Urinary bladder (tissue), 4 donors: ENCODE results near the gene PCCA. TPM values are rescaled to one million over a fixed set of nuclear protein-coding genes. Genes with fewer than 3 reads are reported as not detected.
"Not testable (repeated sequence)": the region's sequence is repeated elsewhere in the genome, so short reads cannot be mapped to it uniquely, and the experiment has no call there.

Source experiments
- DNase-seq: peaks from one replicate; pipeline ENCODE4 v3.0.0-alpha.2; 2015; ENCODE audit errors: extremely low spot score
- H3K27ac ChIP-seq: one replicate; pipeline ENCODE4 v1.5.1; 2013; ENCODE audit warnings: low read depth, mild to moderate bottlenecking, moderate library complexity
- H3K36me3 ChIP-seq: one replicate; pipeline ENCODE4 v1.6.1; 2013; ENCODE audit warnings: mild to moderate bottlenecking, moderate library complexity; ENCODE audit not compliant: insufficient read depth
- H3K4me1 ChIP-seq: one replicate; pipeline ENCODE4 v1.6.1; 2013; ENCODE audit warnings: mild to moderate bottlenecking, moderate library complexity; ENCODE audit not compliant: insufficient read depth
- H3K4me3 ChIP-seq: one replicate; pipeline ENCODE4 v1.5.1; 2013; ENCODE audit warnings: low read depth, low read length
- WGBS: extraction: QIAGEN DNeasy Blood & Tissue Kit; methylation state at CpG from one replicate; pipeline ENCODE4 v1.1.7; 2013; 5-methylcytosine and 5-hydroxymethylcytosine counted together
- polyA plus RNA-seq: library from polyadenylated mRNA; stranded (reverse); fragments of 200-250 nt; gene quantifications from one replicate; pipeline ENCODE4 v1.2.3, GENCODE V29; 2013
- total RNA-seq: library from RNA; depleted of rRNA; stranded (reverse); fragments of >200 nt; gene quantifications from one replicate; pipeline ENCODE4 v1.2.3, GENCODE V29; 2014
- donor health status: healthy with polysubstance abuse.
- donor health status: healthy.

Gene PCCA
- total and polyA plus RNA-seq, 2 donors = 24.7 to 122 TPM

GRCh38 chr13:100304229-100304628, 215.3 kb downstream of the PCCA start:
- no peak overlapping the region for H3K4me3 ChIP-seq
- no peaks in the 10 kb centered on the region for H3K4me1 ChIP-seq
- WGBS = over 99% methylated on average over 2 of the region's 2 CpGs
- DNase-seq = no peak
- no peak overlapping the region for H3K27ac ChIP-seq
- H3K36me3 ChIP-seq = no peaks in the 10 kb centered on the region

DNA sequence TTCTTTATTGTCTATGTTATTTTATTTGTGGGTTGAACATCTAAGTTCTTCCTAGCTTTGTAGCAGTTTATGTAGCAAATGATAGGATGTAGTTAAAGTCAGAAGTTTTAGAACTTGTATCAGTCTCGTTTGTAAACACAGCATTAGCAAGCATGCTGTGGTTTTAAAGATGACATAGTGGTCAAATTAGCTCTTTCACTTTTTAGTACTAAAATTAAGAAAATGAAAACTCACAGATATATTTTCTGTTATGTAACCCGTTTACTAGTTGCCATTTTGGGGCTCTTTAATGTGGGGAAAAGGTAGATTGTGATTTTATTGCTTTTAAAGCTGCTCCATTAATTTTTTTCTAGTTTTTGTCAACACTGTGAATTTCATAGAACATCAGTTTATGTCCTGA, 216.5 kb downstream of the PCCA start:
- no peaks in the 10 kb centered on the region for H3K4me1 ChIP-seq
- 70% methylated on average over 2 of the region's 2 CpGs for WGBS
- DNase-seq = no peak
- H3K27ac ChIP-seq = no peak overlapping the region
- no peaks in the 10 kb centered on the region for H3K36me3 ChIP-seq
- no peak overlapping the region for H3K4me3 ChIP-seq

DNA sequence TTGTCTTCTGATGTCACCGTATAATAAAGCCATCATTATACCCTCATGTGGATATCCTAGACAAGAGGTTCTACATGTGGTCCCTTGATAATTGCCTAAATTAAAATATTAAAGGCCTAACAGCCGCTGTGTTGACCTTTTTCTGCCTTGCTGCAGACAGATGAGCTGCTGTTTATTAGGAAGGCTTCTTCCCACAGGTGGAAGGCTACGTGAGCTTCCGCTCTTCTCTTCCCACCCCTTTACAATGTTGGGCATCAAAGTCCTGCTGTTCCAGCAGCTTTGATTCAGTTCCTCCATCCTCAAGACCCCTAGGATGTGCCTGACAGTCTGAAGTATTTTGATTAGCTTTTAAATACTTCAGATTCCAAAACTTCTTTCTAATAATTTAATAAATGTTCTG, 217.1 kb downstream of the PCCA start:
- Histone ChIP-seq H3K27ac (no peak overlapping the region), H3K4me1 (no peaks in the 10 kb centered on the region), H3K4me3 (no peak overlapping the region), H3K36me3 (no peaks in the 10 kb centered on the region)
- WGBS = 76% methylated on average over 4 of the region's 4 CpGs
- DNase-seq = no peak

DNA sequence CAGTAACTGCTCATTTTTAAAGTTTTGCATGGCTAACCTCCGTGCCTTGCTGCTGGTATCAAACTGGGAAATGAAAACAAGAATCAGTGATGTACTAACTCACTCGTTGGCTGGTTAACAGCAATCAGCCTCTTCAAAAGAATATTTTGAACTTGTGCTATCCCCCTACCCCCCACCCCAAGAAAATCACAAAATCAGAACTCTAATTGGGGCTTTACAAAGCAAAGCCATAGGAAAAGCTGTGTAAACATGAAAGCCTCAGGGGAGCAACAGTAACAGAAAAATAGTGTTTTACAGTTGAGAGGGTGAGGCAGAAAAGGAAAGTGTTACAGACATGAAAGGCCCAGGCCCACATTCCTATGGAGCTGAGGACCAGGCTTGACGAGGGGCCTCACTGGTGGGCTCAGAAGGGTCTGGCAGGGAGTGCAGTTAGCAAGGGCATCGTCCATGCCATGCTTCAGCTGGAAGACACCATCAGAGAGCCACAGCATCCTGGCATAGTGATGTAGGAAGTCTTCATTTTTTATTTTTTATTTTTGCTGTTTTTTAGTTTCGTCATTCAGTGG, 217.6 kb downstream of the PCCA start:
- Histone ChIP-seq H3K4me1 (no peaks in the 10 kb centered on the region), H3K4me3 (no peak overlapping the region), H3K27ac (no peak overlapping the region), H3K36me3 (no peaks in the 10 kb centered on the region)
- 71% methylated on average over 5 of the region's 5 CpGs for WGBS
- DNase-seq = no peak

DNA sequence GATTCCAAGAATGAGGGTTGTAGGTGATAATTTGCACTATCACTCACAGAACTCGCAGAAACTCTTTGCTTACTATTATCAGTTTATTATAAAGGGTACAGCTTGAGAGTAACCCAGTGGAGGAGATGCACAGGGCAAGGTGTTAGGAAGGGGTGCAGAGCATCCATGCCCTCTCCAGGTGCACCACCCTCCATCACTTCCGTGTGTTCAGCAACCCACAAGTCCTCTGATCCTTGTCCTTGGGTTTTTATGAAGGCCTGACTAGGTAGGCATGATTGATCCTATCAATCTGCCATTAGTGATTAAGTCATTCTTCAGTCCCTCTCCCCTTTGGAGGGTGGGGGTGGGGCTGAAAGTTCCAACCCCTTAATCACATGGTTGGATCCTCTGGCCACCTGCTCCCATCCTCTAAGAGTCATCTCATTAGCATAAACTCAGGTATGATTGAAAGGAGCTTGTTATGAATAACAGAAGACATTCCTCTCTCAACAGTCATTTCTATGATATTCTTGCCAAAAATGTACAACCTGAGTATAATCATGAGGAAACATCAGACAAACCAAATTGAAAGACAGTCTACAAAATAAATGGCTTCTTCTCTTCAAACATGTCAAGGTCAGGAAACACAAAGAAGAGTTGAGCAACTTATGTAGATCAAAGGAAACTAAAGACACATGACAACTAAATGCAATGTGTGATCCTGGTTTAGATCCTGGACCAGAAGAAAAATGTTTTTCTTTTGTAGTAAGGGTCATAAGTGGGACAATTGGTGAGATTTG, 225.4 kb downstream of the PCCA start:
- H3K36me3 ChIP-seq = no peaks in the 10 kb centered on the region
- DNase-seq = no peak
- no peak overlapping the region for H3K27ac ChIP-seq
- 97% methylated on average over 2 of the region's 2 CpGs for WGBS
- no peaks in the 10 kb centered on the region for H3K4me1 ChIP-seq
- no peak overlapping the region for H3K4me3 ChIP-seq

DNA sequence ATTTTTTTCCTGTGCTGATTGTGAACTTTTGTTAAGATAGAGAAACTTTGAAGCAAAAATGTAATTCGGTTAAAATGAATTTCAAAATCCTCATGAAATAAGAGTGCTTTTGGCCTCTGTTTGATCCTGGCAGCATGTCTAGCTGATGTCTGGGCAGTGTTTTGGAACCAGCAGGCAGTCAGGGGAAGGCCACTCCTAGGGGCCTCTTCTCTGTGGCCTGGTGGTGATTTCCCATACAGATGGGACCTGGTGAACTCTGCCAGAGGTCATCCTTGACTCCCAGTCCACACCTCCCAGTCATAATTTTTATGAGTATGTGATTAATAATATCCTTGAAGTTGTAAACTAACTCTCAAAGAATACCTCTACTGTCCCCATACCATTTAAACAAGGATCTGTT, 226.6 kb downstream of the PCCA start:
- no peak for DNase-seq
- no peak overlapping the region for H3K27ac ChIP-seq
- 93% methylated on average over 1 of the region's 1 CpG for WGBS
- no peak overlapping the region for H3K4me3 ChIP-seq
- H3K36me3 ChIP-seq = no peaks in the 10 kb centered on the region
- no peaks in the 10 kb centered on the region for H3K4me1 ChIP-seq

DNA sequence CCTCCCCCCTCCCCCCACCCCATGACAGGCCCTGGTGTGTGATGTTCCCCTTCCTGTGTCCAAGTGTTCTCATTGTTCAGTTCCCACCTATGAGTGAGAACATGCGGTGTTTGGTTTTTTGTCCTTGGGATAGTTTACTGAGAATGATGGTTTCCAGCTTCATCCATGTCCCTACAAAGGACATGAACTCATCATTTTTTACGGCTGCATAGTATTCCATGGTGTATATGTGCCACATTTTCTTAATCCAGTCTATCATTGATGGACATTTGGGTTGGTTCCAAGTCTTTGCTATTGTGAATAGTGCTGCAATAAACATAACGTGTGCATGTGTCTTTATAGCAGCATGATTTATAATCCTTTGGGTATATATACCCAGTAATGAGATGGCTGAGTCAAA, 229.6 kb downstream of the PCCA start:
- not testable (repeated sequence) for H3K27ac ChIP-seq, H3K4me3 ChIP-seq, H3K36me3 ChIP-seq, H3K4me1 ChIP-seq, DNase-seq
- 79% methylated on average over 3 of the region's 3 CpGs for WGBS

DNA sequence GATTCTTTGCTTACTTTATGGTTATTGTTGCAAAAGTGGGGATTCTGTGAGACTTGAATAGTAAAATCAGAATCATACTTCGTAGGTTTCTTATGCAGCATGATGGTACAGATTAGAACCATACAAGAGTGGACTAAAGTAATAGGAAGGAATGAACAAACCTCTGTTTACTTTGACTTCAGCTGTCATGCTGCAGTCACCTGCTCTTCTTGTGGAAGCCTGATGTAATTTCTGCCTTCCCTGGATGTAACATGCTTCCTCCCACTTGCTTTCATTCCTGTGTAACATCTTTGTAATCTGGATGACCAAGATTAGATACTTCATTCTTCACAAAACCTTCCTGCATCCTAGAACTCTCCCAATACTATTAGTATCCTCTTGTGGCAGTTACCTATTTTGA, 235.0 kb downstream of the PCCA start:
- 97% methylated on average over 1 of the region's 1 CpG for WGBS
- no peak overlapping the region for H3K4me3 ChIP-seq
- no peak for DNase-seq

DNA sequence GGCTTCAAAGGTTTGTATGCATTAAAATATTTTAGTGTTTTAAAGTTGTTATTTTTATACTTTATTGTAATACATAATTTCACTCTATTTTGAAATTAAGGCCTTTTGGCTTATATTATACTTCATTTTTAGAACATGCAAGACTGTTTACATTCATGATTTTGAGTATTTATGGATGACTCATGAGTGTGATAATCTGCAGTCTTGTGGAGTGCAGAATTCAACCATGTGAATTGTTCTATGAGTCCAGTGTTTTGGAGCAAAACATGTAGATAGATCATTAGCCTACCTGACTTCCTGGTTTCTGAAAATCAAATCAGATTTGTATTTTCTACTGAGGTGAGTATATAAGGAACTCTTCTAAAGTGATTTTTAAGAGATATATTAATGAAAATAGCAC, 241.8 kb downstream of the PCCA start:
- H3K4me1 ChIP-seq = no peaks in the 10 kb centered on the region
- no peak for DNase-seq
- H3K4me3 ChIP-seq = no peak overlapping the region
- no peak overlapping the region for H3K27ac ChIP-seq
- peaks cover 1% of the 10 kb centered on the region for H3K36me3 ChIP-seq

More for the DNA sequence above, 235.0 kb downstream of the PCCA start:
- Histone ChIP-seq H3K4me1 (no peaks in the 10 kb centered on the region), H3K27ac (no peak overlapping the region), H3K36me3 (no peaks in the 10 kb centered on the region)

- DNase-seq = no peak
- peaks cover 1% of the 10 kb centered on the region for H3K36me3 ChIP-seq
- 90% methylated on average over 1 of the region's 1 CpG for WGBS
- H3K4me1 ChIP-seq = no peaks in the 10 kb centered on the region
- no peak overlapping the region for H3K27ac ChIP-seq
- no peak overlapping the region for H3K4me3 ChIP-seq
Observed at GRCh38 chr13:100333141-100333540, 244.2 kb downstream of the PCCA start.

GRCh38 chr13:100334214-100334613, 245.3 kb downstream of the PCCA start:
- H3K4me1 ChIP-seq = no peaks in the 10 kb centered on the region
- H3K27ac ChIP-seq = no peak overlapping the region
- WGBS = 91% methylated on average over 1 of the region's 1 CpG
- H3K36me3 ChIP-seq = peaks cover 1% of the 10 kb centered on the region
- H3K4me3 ChIP-seq = no peak overlapping the region
- no peak for DNase-seq

DNA sequence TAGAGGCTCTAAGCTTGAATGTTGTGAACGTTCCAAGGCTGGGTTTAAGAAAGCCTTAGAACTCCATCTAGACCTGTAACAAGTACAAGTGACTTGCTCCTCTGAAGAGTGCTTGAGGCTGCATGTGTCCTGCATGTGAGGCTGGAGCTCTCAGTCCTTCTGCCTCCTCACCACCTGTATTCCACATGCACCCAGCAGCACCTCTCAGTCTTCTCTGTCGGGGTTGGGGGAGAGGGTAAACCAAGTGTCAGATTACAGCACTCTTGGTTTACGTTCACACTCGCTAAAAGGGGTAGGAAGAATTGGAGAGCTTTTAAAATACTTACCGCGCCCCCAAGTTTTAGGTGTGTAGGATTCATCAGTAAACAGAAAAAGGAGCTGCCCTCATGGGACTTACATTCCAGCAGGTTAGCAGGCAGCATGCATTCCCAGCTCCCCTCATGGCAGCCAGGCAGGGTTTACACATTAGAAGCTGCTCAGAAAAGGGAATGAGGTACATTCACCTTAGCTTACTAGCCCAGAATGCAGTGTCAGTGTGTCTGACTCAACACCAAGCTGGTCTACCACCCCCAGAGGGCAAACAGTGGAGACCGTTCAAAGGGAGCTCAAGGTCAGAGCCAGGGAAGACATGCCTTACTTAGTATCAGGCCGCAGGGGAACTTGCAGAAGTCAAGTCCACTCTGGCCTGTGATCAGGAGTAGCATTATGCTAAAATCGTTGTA, 248.1 kb downstream of the PCCA start:
- no peak for DNase-seq
- 84% methylated on average over 9 of the region's 9 CpGs for WGBS
- H3K36me3 ChIP-seq = peaks cover under 1% of the 10 kb centered on the region
- no peaks in the 10 kb centered on the region for H3K4me1 ChIP-seq
- H3K27ac ChIP-seq = no peak overlapping the region
- no peak overlapping the region for H3K4me3 ChIP-seq

DNA sequence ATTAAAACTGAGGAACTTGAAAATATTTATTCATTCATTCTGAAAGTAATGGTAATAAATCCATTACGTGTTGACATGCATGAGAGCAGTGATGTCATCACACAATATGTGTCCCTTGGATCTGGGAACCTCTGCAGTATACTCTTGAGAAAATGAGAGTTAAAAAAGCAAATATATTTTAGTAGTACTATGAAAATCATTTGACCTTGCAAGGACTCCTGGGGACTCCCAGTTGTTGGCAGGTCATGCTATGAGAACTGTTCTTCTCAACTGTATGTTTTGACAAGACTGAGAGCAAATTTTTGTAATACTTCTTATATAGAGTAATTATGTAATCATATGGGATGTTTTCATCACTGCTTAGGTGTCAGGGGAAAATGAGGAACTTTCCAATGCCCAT, 249.4 kb downstream of the PCCA start:
- WGBS = 96% methylated on average over 1 of the region's 1 CpG
- no peaks in the 10 kb centered on the region for H3K4me1 ChIP-seq
- DNase-seq = no peak
- H3K4me3 ChIP-seq = no peak overlapping the region
- no peak overlapping the region for H3K27ac ChIP-seq
- no peaks in the 10 kb centered on the region for H3K36me3 ChIP-seq

- Histone ChIP-seq H3K4me1 (no peaks in the 10 kb centered on the region), H3K36me3 (no peaks in the 10 kb centered on the region), H3K4me3 (no peak overlapping the region), H3K27ac (no peak overlapping the region)
- 96% methylated on average over 8 of the region's 8 CpGs for WGBS
- DNase-seq = no peak
Observed at GRCh38 chr13:100339411-100339940, 250.6 kb downstream of the PCCA start.
